ENCODE results near the gene PLA2G1B. TPM values are rescaled to one million over a fixed set of nuclear protein-coding genes. Genes with fewer than 3 reads are reported as not detected.

PLA2G1B gene
- total and polyA plus RNA-seq, 4 donors = 0.39 to 4.6 (median 1.1) TPM

- WGBS = under 1% methylated on average over 17 of the region's 17 CpGs
- H3K27me3 ChIP-seq (ENCODE audit: control insufficient read depth in 4 of 4, insufficient read depth in 4 of 4, low read length in 3 of 4) = no peaks in the 10 kb centered on the region
- H3K36me3 ChIP-seq (ENCODE audit: control insufficient read depth in 4 of 4, insufficient read depth in 3 of 4, low read depth in 1 of 4, low read length in 3 of 4) = no peaks in the 10 kb centered on the region
- H3K4me1 ChIP-seq (ENCODE audit: control insufficient read depth in 4 of 4, insufficient read depth in 4 of 4, low read length in 3 of 4) = peaks cover 0 to 13% (median 5%) of the 10 kb centered on the region in 4 donors
- no peak for DNase-seq (ENCODE audit: low spot score)
- H3K27ac ChIP-seq (ENCODE audit: low read depth in 1 of 2, low read length in 2 of 2) = peak overlapping the region; percentile 96 to 99
- TF ChIP-seq TAF1 (conservative IDR thresholded peaks at IDR 0.05) = no peak
- TF ChIP-seq GABPA (IDR thresholded peaks at IDR 0.05 in 1 of 2, conservative IDR thresholded peaks at IDR 0.05 in 1 of 2) = no peak
- TF ChIP-seq REST (IDR thresholded peaks at IDR 0.05) = no peak
- no peak for TF ChIP-seq MAX (IDR thresholded peaks at IDR 0.05)
- no peak for TF ChIP-seq RXRA (IDR thresholded peaks at IDR 0.05)
- no peak for TF ChIP-seq CTCF (IDR thresholded peaks at IDR 0.05; ENCODE audit: low read depth, low read length, missing input control)
- no peak for TF ChIP-seq RAD21 (IDR thresholded peaks at IDR 0.05)
- no peak for TF ChIP-seq EGR1 (IDR thresholded peaks at IDR 0.05; ENCODE audit: low read depth in 2 of 2)
- no peaks in the 10 kb centered on the region for H3K9me3 ChIP-seq (ENCODE audit: control insufficient read depth in 4 of 4, low read length in 3 of 4)
- H3K9ac ChIP-seq (ENCODE audit: low read depth in 1 of 2, low read length in 2 of 2) = peak overlapping the region; percentile 77 to 99
- H3K4me3 ChIP-seq (ENCODE audit: low read depth in 1 of 3, low read length in 3 of 3) = peak overlapping the region; percentile 38 to 70 (median 44)
Observed at GRCh38 chr12:120292411-120292660, 35.2 kb downstream of the PLA2G1B start.

- Histone ChIP-seq H3K4me1 (ENCODE audit: control insufficient read depth in 4 of 4, insufficient read depth in 4 of 4, low read length in 3 of 4) (peaks cover 0 to 13% (median 5%) of the 10 kb centered on the region in 4 donors), H3K36me3 (ENCODE audit: control insufficient read depth in 4 of 4, insufficient read depth in 3 of 4, low read depth in 1 of 4, low read length in 3 of 4) (no peaks in the 10 kb centered on the region), H3K9ac (ENCODE audit: low read depth in 1 of 2, low read length in 2 of 2) (peak overlapping the region; percentile 78 to 79), H3K27ac (ENCODE audit: low read depth in 1 of 2, low read length in 2 of 2) (peak overlapping the region; percentile 96 to 99), H3K9me3 (ENCODE audit: control insufficient read depth in 4 of 4, low read length in 3 of 4) (no peaks in the 10 kb centered on the region), H3K4me3 (ENCODE audit: low read depth in 1 of 3, low read length in 3 of 3) (peak overlapping the region in 2 of 3 donors; percentile 10 to 13), H3K27me3 (ENCODE audit: control insufficient read depth in 4 of 4, insufficient read depth in 4 of 4, low read length in 3 of 4) (no peaks in the 10 kb centered on the region)
- WGBS = 12% methylated on average over 22 of the region's 22 CpGs
- TF ChIP-seq ZBTB33 (IDR thresholded peaks at IDR 0.05) (no peak), HNF4A (conservative IDR thresholded peaks at IDR 0.05) (peak in 1 of 2 donors; percentile 14), RXRA (IDR thresholded peaks at IDR 0.05) (peak in 1 of 2 donors; percentile 5), TAF1 (conservative IDR thresholded peaks at IDR 0.05) (no peak)
- no peak for DNase-seq (ENCODE audit: low spot score)
Observed at GRCh38 chr12:120290609-120291305, 36.8 kb downstream of the PLA2G1B start.
